DND-41 (cell line): ENCODE data around the gene RBFOX2.

Experiments
- ATAC-seq: fragments of 200-7000 bp; cut with Tn5 transposase; 3 replicates; pipeline ENCODE4 v1.9.1; 2021; ENCODE audit warnings: low read depth; ENCODE audit not compliant: insufficient read depth
- DNase-seq: peaks from one replicate; pipeline ENCODE4 v3.0.0-alpha.2; 2020
- H2AFZ ChIP-seq: 2 replicates; pipeline ENCODE4 v1.6.0; 2012; ENCODE audit warnings: low read depth, low read length
- H3K27ac ChIP-seq: 2 replicates; pipeline ENCODE4 v1.5.1; 2012; ENCODE audit warnings: low read length, inconsistent platforms
- H3K27me3 ChIP-seq: fragments of 200-600 bp; sonication (generic); 2 replicates; pipeline ENCODE4 v1.6.0; 2012; ENCODE audit warnings: low read length, mild to moderate bottlenecking, inconsistent platforms; ENCODE audit not compliant: insufficient read depth, poor library complexity
- H3K36me3 ChIP-seq: 2 replicates; pipeline ENCODE4 v1.5.1; 2012; ENCODE audit warnings: low read length, inconsistent platforms; ENCODE audit not compliant: insufficient read depth
- H3K4me1 ChIP-seq: 2 replicates; pipeline ENCODE4 v1.5.1; 2012; ENCODE audit warnings: mild to moderate bottlenecking, low read length; ENCODE audit not compliant: insufficient read depth
- H3K4me2 ChIP-seq: 2 replicates; pipeline ENCODE4 v1.6.0; 2012; ENCODE audit warnings: mild to moderate bottlenecking, moderate library complexity, low read length, inconsistent platforms; ENCODE audit not compliant: insufficient read depth
- H3K4me3 ChIP-seq, 2 experiments: fragments of 200-600 bp in 1 of 2; shearing (Covaris generic) in 1 of 2; 2 replicates each; pipeline ENCODE4 v1.5.1; 2012 to 2016; ENCODE audit warnings: inconsistent platforms in 2 of 2, low read length in 2 of 2, mild to moderate bottlenecking in 2 of 2, low read depth in 1 of 2, moderate library complexity in 1 of 2
- H3K79me2 ChIP-seq: 2 replicates; pipeline ENCODE4 v1.6.0; 2012; ENCODE audit warnings: low read length, inconsistent platforms; ENCODE audit not compliant: insufficient read depth
- H3K9ac ChIP-seq: 2 replicates; pipeline ENCODE4 v1.6.0; 2012; ENCODE audit warnings: low read depth, mild to moderate bottlenecking, inconsistent platforms, low read length, moderate library complexity
- H3K9me3 ChIP-seq: 2 replicates; pipeline ENCODE4 v1.5.1; 2012; ENCODE audit warnings: low read length, moderate library complexity, mild to moderate bottlenecking, inconsistent platforms; ENCODE audit not compliant: insufficient read depth, severe bottlenecking
- H4K20me1 ChIP-seq: 2 replicates; pipeline ENCODE4 v1.6.0; 2012; ENCODE audit warnings: low read length; ENCODE audit not compliant: insufficient read depth
- CTCF ChIP-seq: IDR thresholded peaks from 2 replicates; pipeline ENCODE4 v1.5.1; 2012; ENCODE audit warnings: borderline replicate concordance, low read length, moderate library complexity, mild to moderate bottlenecking; ENCODE audit not compliant: poor library complexity, severe bottlenecking; ENCODE audit errors: extremely low read depth
- EZH2 ChIP-seq: IDR thresholded peaks from 3 replicates; pipeline ENCODE4 v1.6.1; 2012; ENCODE audit warnings: borderline replicate concordance, low read depth, mild to moderate bottlenecking, moderate library complexity, low read length, inconsistent platforms; ENCODE audit not compliant: severe bottlenecking

Gene RBFOX2

GRCh38 chr22:35834061-35834460 lies 194.6 kb downstream of the RBFOX2 start:
- no peak for ATAC-seq
- no peak overlapping the region for H3K4me3 ChIP-seq

GRCh38 chr22:35830305-35830704 lies 198.3 kb downstream of the RBFOX2 start:
- Histone ChIP-seq H3K27me3 (no peaks in the 10 kb centered on the region), H3K4me3 (no peak overlapping the region), H2AFZ (no peak overlapping the region), H3K4me1 (no peaks in the 10 kb centered on the region), H3K79me2 (no peaks in the 10 kb centered on the region), H3K9ac (no peak overlapping the region), H3K4me2 (no peak overlapping the region), H3K9me3 (no peaks in the 10 kb centered on the region), H4K20me1 (no peaks in the 10 kb centered on the region), H3K27ac (no peak overlapping the region), H3K36me3 (no peaks in the 10 kb centered on the region)
- ATAC-seq (no peak), DNase-seq (no peak)
- TF ChIP-seq CTCF (no peak), EZH2 (no peak)

More at GRCh38 chr22:35834061-35834460, 194.6 kb downstream of the RBFOX2 start:
- Histone ChIP-seq H3K4me2 (no peak overlapping the region), H3K27ac (no peak overlapping the region), H2AFZ (no peak overlapping the region), H4K20me1 (no peaks in the 10 kb centered on the region; the same call in 1 of the 2 replicates), H3K79me2 (no peaks in the 10 kb centered on the region), H3K27me3 (no peaks in the 10 kb centered on the region), H3K36me3 (no peaks in the 10 kb centered on the region), H3K9ac (no peak overlapping the region), H3K9me3 (no peaks in the 10 kb centered on the region), H3K4me1 (no peaks in the 10 kb centered on the region)
- no peak for TF ChIP-seq CTCF
- TF ChIP-seq EZH2: no peak
- no peak for DNase-seq

GRCh38 chr22:35824256-35824655 lies 204.4 kb downstream of the RBFOX2 start:
- TF ChIP-seq EZH2: no peak
- TF ChIP-seq CTCF: no peak
- no peaks in the 10 kb centered on the region for H3K9me3 ChIP-seq
- H3K4me3 ChIP-seq: no peak overlapping the region
- no peak overlapping the region for H2AFZ ChIP-seq
- H3K4me1 ChIP-seq: no peaks in the 10 kb centered on the region
- H3K4me2 ChIP-seq: no peak overlapping the region
- no peak overlapping the region for H3K9ac ChIP-seq
- no peak for ATAC-seq
- DNase-seq: no peak
- no peaks in the 10 kb centered on the region for H3K36me3 ChIP-seq
- H3K79me2 ChIP-seq: no peaks in the 10 kb centered on the region
- H3K27ac ChIP-seq: no peak overlapping the region
- no peaks in the 10 kb centered on the region for H4K20me1 ChIP-seq
- H3K27me3 ChIP-seq: peaks cover 4% of the 10 kb centered on the region

- no peaks in the 10 kb centered on the region for H3K79me2 ChIP-seq
- H3K4me3 ChIP-seq: no peak overlapping the region
- peaks cover 4% of the 10 kb centered on the region for H3K27me3 ChIP-seq
- no peak overlapping the region for H2AFZ ChIP-seq
- H3K27ac ChIP-seq: no peak overlapping the region
- ATAC-seq: no peak
- no peaks in the 10 kb centered on the region for H3K4me1 ChIP-seq
- no peaks in the 10 kb centered on the region for H3K36me3 ChIP-seq
- TF ChIP-seq EZH2 (no peak), CTCF (no peak)
- H3K9me3 ChIP-seq: no peaks in the 10 kb centered on the region
- no peaks in the 10 kb centered on the region for H4K20me1 ChIP-seq
- H3K4me2 ChIP-seq: no peak overlapping the region
- DNase-seq: no peak
- H3K9ac ChIP-seq: no peak overlapping the region
These were observed 207.0 kb downstream of the RBFOX2 start for GRCh38 chr22:35821654-35822053.
